ENCODE results near the gene NLRP8.
"Not testable (repeated sequence)": the region's sequence is repeated elsewhere in the genome, so short reads cannot be mapped to it uniquely, and the experiment has no call there.

The NLRP8 gene

GRCh38 chr19:55980415-55980814 is 32.8 kb downstream of the NLRP8 start:
- no peak for DNase-seq

DNA sequence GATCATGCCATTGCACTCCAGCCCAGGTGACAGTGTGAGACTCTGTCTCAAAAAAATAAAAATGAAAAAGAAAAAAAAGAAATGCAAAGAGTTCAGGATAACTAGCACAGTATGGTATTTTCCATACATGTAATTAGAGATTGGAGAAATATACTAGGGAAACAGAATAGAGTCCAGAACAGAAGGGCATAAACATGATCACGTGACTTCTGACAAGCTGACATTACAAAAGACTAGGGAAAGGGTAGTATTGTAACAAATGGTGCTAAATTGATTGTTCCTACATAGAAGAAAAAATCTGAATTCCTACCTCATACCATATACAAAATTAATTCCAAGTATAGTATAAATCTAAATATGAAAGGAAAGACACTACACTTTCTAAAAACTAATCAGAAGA is 37.6 kb downstream of the NLRP8 start:
- no peak for DNase-seq

DNA sequence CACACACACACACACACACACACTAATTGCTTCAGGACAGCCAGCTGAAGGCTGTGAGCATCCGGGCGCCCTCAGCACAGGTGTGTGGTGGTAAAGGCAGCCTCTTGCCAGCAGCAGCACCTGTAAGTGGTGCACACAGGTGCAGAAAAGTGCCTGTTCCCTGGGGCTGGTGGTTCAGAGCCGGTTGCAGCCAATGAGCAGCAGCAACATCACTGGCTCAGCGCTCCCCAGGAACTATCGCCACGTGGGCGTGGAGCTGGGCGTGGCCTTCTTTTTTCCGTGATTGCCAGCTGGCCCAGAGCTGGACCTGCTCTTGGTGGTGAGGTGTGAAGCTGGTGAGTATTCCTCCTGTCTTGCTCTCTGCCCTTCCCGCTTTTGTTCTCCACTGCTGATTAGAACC is 38.9 kb downstream of the NLRP8 start, which contains the start of gene NLRP5:
TSS of gene NLRP5 (plus strand) at position 289 of the 400 bp plus-strand sequence.
- DNase-seq, result no peak

GRCh38 chr19:55990831-55991230 is 43.2 kb downstream of the NLRP8 start:
- no peak for DNase-seq

DNA sequence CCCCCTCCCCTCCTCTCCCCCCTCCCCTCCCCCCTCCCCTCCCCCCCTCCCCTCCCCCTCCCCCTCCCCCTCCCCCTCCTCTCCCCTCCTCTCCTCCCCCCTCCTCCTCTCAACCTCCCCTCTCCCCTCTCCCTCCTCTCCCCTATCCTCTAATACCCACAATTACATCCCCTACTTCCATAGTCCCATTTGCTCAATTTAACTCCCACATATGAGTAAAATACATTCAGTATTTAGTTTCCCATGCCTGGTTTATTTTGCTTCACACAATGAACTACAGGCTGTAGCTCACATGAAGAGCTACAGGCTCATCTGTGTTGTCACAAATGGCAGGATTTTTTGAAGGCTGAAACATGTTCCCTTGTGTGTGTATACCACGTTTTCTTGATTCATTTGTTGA is 45.9 kb downstream of the NLRP8 start:
- DNase-seq, result no peak

DNA sequence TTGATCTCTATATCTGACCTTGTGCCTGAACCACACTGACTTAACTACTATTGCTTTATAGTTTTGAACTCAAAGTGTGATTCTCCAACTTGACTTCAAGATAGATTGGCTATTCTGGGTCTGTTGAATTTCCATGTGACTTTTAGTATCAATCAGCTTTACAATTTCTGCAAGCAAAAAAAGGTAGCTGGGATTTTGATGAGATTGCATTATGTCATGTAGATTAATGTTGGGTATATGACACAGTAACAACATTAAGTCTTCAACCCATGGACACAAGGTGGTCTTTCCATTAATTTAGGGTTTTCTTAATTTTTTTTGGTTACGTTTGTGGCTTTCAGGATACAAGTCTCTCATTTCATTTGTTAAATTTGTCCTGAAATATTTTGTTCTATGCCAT is 67.1 kb downstream of the NLRP8 start:
- no peak for DNase-seq

DNA sequence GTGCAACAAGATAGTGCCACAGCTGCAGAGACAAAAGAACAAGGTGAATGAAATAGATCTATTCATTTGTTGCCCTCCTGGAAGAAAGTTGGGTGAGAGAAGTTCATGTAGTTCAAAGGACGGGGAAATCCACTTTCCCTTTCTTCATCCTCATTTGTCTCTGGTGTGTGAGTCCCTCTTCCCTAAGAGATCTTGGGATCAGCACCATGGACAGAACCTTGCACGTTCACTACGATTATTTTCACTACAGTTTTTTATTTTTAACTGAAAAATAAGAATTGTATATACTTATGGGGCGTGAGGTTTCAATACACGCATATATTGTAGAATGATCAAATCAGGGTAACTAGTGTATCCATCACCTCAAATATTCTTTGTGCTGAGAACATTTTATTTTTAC is 68.1 kb downstream of the NLRP8 start:
- no peak for DNase-seq

DNA sequence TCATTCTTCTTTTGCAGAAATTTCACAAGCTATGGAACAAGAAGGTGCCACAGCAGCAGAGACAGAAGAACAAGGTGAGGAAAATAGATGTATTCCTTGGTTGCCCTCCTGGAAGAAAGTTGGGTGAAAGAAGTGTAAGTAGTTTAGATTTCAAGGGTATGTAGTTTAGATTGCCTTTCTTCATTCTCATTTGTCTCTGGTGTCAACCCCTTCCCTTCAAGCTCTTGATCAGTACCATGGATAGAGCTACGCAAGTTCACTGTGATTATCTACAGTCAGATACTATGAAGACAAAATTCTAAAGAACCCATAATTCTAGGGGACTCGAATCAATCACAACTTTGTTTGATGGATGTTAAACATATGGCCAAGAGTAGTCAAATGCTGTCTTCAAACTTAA is 71.7 kb downstream of the NLRP8 start:
- not testable (repeated sequence) for DNase-seq

DNA sequence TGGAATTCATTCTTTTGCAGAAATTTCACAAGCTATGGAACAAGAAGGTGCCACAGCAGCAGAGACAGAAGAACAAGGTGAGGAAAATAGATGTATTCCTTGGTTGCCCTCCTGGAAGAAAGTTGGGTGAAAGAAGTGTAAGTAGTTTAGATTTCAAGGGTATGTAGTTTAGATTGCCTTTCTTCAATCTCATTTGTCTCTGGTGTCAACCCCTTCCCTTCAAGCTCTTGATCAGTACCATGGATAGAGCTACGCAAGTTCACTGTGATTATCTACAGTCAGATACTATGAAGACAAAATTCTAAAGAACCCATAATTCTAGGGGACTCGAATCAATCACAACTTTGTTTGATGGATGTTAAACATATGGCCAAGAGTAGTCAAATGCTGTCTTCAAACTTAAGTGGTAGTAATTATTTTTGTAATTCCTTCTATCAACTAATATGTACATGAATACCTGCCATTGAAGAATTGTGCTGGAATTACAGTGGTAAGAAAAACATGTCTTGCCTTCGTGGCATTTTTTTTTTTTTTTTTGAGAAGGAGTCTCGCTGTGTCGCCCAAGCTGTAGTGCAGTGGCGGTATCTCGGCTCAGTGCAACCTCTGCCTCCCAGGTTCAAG is 72.8 kb downstream of the NLRP8 start:
- DNase-seq, result not testable (repeated sequence)

GRCh38 chr19:56026769-56027168 is 79.1 kb downstream of the NLRP8 start:
- DNase-seq, result no peak

All from cortex of kidney (tissue), 1 donor.